Measurements from ENCODE around the gene APLP1. TPM values are rescaled to one million over a fixed set of nuclear protein-coding genes. Genes with fewer than 3 reads are reported as not detected.
"Not testable (repeated sequence)": the region's sequence is repeated elsewhere in the genome, so short reads cannot be mapped to it uniquely, and the experiment has no call there.

The APLP1 gene
- total RNA-seq, 2 donors from 2014 or later: 1.9 TPM

DNA sequence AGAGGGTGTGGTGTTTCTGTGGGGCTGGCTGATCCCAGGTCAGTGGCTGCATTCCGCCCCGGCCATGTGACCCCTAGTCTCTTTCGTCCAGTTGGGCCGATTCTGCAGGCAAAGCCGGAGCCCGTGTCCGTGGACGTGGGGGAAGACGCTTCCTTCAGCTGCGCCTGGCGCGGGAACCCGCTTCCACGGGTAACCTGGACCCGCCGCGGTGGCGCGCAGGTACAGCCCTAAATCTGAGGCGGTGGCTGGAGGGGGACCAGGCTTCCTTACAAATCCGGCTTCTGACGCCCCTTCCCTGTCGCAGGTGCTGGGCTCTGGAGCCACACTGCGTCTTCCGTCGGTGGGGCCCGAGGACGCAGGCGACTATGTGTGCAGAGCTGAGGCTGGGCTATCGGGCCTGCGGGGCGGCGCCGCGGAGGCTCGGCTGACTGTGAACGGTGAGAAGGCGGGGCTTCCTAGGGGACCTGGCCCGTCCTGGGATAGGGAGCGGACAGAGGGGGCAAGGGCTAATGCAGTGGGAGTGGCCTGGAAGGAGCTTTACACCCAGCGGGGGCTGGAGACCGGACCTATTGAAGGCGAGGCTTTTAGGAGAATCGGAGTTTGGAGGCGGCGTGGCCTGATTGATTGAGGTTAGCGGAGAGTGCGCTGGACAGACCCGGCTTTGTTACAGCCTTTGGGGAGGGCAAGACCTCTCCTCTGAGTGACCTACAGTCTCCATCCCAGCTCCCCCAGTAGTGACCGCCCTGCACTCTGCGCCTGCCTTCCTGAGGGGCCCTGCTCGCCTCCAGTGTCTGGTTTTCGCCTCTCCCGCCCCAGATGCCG lies 7.3 kb upstream of the APLP1 start:
- DNase-seq (ENCODE audit: low spot score) (peak; percentile 47), ATAC-seq (no peak)
- Mint-ChIP-seq H3K36me3 (no peaks in the 10 kb centered on the region), H3K27ac (no peak overlapping the region), H3K4me3 (no peak overlapping the region), H3K27me3 (peaks cover 40 to 44% of the 10 kb centered on the region in 2 donors), H3K9me3 (no peaks in the 10 kb centered on the region), H3K4me1 (ENCODE audit: low read depth in 2 of 2) (peaks cover 0 to 10% of the 10 kb centered on the region in 2 donors)

DNA sequence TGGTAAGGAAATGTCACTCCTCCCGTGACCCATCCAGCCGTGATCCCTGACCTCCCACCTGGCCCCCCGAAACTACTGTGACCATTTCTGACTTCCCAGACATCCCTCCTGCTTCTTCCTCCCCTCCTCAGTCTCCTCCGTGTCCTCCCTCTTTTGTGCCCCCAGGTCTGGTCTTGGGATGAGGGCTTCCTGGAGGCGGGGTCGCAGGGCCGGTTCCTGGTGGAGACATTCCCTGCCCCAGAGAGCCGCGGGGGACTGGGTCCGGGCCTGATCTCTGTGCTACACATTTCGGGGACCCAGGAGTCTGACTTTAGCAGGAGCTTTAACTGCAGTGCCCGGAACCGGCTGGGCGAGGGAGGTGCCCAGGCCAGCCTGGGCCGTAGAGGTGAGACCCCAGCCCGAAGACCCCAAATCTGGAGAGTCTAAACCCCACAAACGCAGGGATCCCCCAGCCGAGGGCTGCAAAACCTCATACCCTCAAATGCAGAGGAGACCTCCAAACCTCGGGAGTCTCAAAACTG lies 6.7 kb upstream of the APLP1 start:
- DNase-seq (ENCODE audit: low spot score) (peak; percentile 49), ATAC-seq (no peak)
- Mint-ChIP-seq H3K27ac (no peak overlapping the region), H3K36me3 (no peaks in the 10 kb centered on the region), H3K9me3 (no peaks in the 10 kb centered on the region), H3K27me3 (peaks cover 44 to 51% of the 10 kb centered on the region in 2 donors), H3K4me1 (ENCODE audit: low read depth in 2 of 2) (peaks cover 0 to 8% of the 10 kb centered on the region in 2 donors), H3K4me3 (no peak overlapping the region)

DNA sequence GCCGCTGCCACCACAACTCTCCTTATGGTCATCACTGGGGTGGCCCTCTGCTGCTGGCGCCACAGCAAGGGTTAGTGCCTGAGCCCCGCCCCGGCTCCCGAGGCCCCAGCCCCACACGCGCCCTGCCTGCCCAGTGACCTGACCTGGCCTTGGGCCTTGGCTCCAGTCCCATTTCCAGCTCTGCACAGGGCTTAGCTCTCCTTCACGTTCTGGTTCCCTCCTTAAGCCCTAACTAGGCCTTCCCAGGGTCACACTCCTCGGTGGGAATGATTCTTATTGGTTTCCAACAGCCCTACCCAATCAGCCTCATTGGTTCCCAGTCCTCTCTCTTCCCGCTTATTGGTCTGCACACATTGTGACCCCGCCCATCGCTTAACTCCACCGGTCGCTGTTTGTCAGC lies 5.8 kb upstream of the APLP1 start:
- Mint-ChIP-seq H3K36me3 (no peaks in the 10 kb centered on the region), H3K4me3 (no peak overlapping the region), H3K9me3 (no peaks in the 10 kb centered on the region), H3K4me1 (ENCODE audit: low read depth in 2 of 2) (peaks cover 0 to 5% of the 10 kb centered on the region in 2 donors), H3K27me3 (peaks cover 43 to 56% of the 10 kb centered on the region in 2 donors), H3K27ac (no peak overlapping the region)
- DNase-seq (ENCODE audit: low spot score) (peak; percentile 47), ATAC-seq (no peak)

DNA sequence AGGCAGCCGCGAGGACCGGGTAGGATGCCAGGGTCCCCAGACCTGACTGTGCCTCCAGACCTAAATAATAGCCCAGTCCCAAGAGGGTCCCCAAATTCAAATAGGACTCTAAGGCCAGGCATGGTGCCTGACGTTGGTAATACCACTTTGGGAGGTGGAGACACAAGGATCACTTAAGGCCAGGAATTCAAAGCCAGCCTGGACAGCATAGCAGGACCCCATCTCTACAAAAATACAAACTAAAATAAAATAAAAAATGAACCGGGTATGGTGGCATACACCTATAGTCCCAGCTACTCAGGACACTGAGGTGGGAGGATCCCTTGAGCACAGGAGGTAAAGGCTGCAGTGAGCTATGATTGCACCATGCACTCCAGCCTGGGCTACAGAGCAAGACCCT lies 5.4 kb upstream of the APLP1 start:
- peaks cover 0 to 8% of the 10 kb centered on the region in 2 donors for H3K4me1 Mint-ChIP-seq (ENCODE audit: low read depth in 2 of 2)
- no peak overlapping the region for H3K27ac Mint-ChIP-seq
- no peaks in the 10 kb centered on the region for H3K9me3 Mint-ChIP-seq
- H3K36me3 Mint-ChIP-seq: no peaks in the 10 kb centered on the region
- DNase-seq (ENCODE audit: low spot score) (no peak), ATAC-seq (no peak)
- peaks cover 44 to 56% of the 10 kb centered on the region in 2 donors for H3K27me3 Mint-ChIP-seq
- no peak overlapping the region for H3K4me3 Mint-ChIP-seq

DNA sequence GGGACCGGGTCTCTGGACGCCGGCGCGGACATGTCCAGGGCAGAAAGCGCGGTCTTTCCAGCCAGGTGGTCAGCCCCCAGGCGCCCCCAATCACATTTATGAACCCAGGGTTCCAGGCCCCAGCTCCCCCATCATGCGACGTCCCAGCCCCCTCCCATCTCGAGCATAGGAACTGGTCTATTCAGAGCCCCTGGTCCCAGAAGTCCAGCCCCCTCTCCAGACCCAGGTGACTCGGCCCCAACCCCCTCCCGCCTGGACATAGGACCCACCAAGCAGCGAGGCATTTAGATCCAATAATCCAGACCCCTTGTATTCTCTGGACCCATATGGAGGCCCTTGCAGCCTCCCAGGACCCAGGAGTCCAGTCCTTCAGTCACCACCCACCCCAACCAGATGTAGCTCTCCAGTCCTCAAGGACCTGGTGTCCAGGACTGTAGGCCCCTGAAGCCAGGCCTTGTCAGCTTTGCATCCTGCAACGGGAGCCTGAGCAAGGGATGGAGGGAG lies 501 bp downstream of the APLP1 start:
- Mint-ChIP-seq H3K4me1 (ENCODE audit: low read depth in 2 of 2) (peaks cover 14 to 18% of the 10 kb centered on the region in 2 donors), H3K9me3 (peaks cover 6% of the 10 kb centered on the region), H3K36me3 (no peaks in the 10 kb centered on the region), H3K27ac (no peak overlapping the region), H3K27me3 (peaks cover 37 to 45% of the 10 kb centered on the region in 2 donors), H3K4me3 (peak overlapping the region; percentile 34)
- ATAC-seq (no peak), DNase-seq (ENCODE audit: low spot score) (no peak)

DNA sequence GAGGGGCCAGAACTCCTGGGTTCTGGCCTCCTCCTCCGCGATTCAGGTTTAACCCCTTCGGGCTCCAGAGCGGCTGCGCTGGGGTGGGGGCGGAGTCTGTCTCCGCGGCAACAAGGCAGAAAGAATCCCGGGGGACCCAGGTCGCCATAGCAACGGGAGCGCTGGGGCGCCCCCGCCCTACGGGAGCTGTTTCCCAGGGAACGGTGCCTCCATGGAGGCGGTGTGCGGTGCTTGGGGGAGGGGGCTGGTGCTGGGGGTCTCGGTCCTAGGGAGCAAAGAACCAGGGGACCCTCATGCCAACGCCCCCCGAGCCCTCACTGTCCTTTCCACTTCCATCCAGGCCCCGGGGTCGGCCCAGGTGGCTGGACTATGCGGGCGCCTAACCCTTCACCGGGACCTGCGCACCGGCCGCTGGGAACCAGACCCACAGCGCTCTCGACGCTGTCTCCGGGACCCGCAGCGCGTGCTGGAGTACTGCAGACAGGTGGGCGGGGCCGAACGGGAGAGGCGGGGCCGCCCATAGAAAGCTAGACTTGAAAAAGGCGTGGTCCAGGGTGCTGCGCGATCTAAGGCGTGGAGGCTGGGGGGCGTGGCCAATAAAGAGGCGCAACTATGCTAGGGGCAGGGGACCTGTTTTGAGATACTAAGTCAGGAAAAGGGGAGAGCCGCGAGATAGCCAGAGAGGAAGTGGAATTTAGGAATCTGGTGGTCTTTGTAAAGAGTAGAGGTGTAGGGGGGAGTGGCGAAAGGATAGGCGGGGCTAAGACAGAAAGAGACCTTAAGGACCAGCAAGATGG lies 1.2 kb downstream of the APLP1 start:
- H3K27me3 Mint-ChIP-seq: peaks cover 37 to 44% of the 10 kb centered on the region in 2 donors
- peaks cover 14 to 18% of the 10 kb centered on the region in 2 donors for H3K4me1 Mint-ChIP-seq (ENCODE audit: low read depth in 2 of 2)
- H3K27ac Mint-ChIP-seq: no peak overlapping the region
- peak overlapping the region; percentile 76 for H3K4me3 Mint-ChIP-seq
- H3K36me3 Mint-ChIP-seq: no peaks in the 10 kb centered on the region
- ATAC-seq: peak; percentile 80 to 85
- DNase-seq (ENCODE audit: low spot score): peak; percentile 85
- peaks cover 6% of the 10 kb centered on the region for H3K9me3 Mint-ChIP-seq

DNA sequence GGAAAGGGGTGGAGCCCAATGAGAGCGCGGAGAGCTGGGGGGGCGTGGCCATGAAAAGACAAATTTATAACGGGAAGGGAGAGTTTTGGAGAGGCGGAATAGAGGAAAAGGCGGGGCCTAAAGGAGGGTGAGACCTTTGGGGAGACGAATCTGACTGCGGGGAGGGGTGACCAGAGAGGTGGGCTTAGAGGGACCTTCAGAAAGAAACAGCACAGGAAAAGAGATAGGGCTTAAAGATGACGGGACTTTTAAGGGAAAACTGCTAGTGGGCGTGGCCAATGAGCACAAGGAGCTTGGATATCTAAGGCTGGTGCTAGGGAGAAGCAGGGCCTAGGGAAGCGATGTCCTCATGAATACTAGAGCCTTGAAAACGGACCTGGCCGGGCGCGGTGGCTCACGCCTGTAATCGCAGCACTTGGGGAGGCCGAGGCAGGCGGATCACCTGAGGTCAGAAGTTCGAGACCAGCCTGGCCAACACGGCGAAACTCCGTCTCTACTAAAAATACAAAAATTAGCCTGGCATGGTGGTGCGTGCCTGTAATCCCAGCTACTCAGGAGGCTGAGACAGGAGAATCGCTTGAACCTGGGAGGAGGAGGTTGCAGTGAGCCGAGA lies 1.9 kb downstream of the APLP1 start:
- not testable (repeated sequence) for H3K27ac Mint-ChIP-seq
- peaks cover 14 to 16% of the 10 kb centered on the region in 2 donors for H3K4me1 Mint-ChIP-seq (ENCODE audit: low read depth in 2 of 2)

DNA sequence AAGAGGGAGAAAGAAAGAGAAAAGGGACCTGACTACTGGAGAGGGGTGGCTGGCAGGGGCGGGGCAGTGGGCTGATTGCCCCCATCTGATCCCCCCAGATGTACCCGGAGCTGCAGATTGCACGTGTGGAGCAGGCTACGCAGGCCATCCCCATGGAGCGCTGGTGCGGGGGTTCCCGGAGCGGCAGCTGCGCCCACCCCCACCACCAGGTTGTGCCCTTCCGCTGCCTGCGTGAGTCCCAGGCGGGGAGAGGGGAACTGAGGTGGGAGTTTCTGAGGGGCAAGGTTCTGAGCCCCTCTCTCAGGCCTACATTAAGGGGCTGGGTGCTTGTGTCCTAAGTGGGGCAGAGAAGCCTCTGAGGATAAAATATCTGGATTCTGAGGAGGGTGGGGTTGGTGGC lies 2.4 kb downstream of the APLP1 start:
- no peak overlapping the region for H3K4me3 Mint-ChIP-seq
- no peak for ATAC-seq
- no peak for DNase-seq (ENCODE audit: low spot score)
- H3K27me3 Mint-ChIP-seq: peaks cover 27 to 32% of the 10 kb centered on the region in 2 donors
- no peak overlapping the region for H3K27ac Mint-ChIP-seq
- peaks cover 14 to 16% of the 10 kb centered on the region in 2 donors for H3K4me1 Mint-ChIP-seq (ENCODE audit: low read depth in 2 of 2)
- peaks cover 6% of the 10 kb centered on the region for H3K9me3 Mint-ChIP-seq
- H3K36me3 Mint-ChIP-seq: no peaks in the 10 kb centered on the region

More for the DNA sequence above, 1.9 kb downstream of the APLP1 start:
- Mint-ChIP-seq H3K4me3 (peak overlapping the region; percentile 76), H3K27me3 (peaks cover 32 to 37% of the 10 kb centered on the region in 2 donors)
- H3K9me3 Mint-ChIP-seq; H3K36me3 Mint-ChIP-seq; DNase-seq (ENCODE audit: low spot score): not testable (repeated sequence)
- peak in 1 of 2 donors; percentile 64 for ATAC-seq

DNA sequence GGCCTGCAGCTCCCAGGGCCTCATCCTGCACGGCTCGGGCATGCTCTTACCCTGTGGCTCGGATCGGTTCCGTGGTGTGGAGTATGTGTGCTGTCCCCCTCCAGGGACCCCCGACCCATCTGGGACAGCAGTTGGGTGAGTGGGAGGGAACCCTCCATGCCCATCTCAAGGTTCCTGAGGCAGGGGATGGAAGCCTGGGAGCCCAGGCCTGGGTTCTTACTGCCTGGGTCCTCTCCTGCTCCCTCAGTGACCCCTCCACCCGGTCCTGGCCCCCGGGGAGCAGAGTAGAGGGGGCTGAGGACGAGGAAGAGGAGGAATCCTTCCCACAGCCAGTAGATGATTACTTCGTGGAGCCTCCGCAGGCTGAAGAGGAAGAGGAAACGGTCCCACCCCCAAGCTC lies 3.2 kb downstream of the APLP1 start:
- H3K4me3 Mint-ChIP-seq: no peak overlapping the region
- no peak overlapping the region for H3K27ac Mint-ChIP-seq
- H3K9me3 Mint-ChIP-seq: peaks cover 6% of the 10 kb centered on the region
- H3K36me3 Mint-ChIP-seq: no peaks in the 10 kb centered on the region
- ATAC-seq (no peak), DNase-seq (ENCODE audit: low spot score) (no peak)
- H3K4me1 Mint-ChIP-seq (ENCODE audit: low read depth in 2 of 2): peaks cover 14 to 16% of the 10 kb centered on the region in 2 donors
- H3K27me3 Mint-ChIP-seq: peaks cover 23 to 24% of the 10 kb centered on the region in 2 donors

DNA sequence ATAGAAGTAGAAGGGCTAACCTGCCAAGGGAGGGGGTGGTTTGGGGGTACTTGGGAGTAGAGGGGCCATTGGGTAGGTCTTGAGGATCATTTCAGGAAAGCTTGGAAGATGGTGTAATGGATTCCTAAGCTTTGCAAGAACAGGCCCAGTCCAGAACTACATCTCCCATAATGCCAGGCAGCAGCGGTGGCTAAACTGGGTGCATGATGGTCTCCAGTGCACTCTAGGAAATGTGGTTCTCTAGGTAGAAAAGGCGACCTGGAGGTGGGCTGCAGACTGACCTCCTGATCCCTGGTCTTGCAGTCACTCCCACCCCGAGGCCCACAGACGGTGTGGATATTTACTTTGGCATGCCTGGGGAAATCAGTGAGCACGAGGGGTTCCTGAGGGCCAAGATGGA lies 3.8 kb downstream of the APLP1 start:
- Mint-ChIP-seq H3K4me1 (ENCODE audit: low read depth in 2 of 2) (peaks cover 14 to 16% of the 10 kb centered on the region in 2 donors), H3K27me3 (peaks cover 22% of the 10 kb centered on the region in 2 donors), H3K27ac (no peak overlapping the region), H3K36me3 (no peaks in the 10 kb centered on the region), H3K9me3 (peaks cover 6% of the 10 kb centered on the region), H3K4me3 (no peak overlapping the region)
- ATAC-seq (no peak), DNase-seq (ENCODE audit: low spot score) (no peak)

DNA sequence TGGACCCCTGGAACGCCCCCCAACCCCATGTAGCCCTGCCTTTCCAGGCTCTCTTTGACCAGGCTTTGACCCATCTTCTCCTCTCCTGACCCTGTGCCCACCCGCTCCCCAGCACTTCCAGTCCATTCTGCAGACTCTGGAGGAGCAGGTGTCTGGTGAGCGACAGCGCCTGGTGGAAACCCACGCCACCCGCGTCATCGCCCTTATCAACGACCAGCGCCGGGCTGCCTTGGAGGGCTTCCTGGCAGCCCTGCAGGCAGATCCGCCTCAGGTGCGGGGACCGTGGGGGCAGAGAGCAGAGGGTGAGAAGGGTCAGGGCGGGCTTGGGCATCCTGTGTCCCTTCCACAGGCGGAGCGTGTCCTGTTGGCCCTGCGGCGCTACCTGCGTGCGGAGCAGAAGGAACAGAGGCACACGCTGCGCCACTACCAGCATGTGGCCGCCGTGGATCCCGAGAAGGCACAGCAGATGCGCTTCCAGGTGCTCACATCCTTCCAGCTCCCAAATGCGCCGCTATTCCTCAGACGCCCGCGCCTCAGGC lies 6.1 kb downstream of the APLP1 start:
- Mint-ChIP-seq H3K4me3 (no peak overlapping the region), H3K27ac (no peak overlapping the region), H3K36me3 (no peaks in the 10 kb centered on the region), H3K9me3 (peaks cover 6% of the 10 kb centered on the region), H3K4me1 (ENCODE audit: low read depth in 2 of 2) (peaks cover 8 to 10% of the 10 kb centered on the region in 2 donors), H3K27me3 (peaks cover 21 to 24% of the 10 kb centered on the region in 2 donors)
- ATAC-seq: no peak
- no peak for DNase-seq (ENCODE audit: low spot score)

DNA sequence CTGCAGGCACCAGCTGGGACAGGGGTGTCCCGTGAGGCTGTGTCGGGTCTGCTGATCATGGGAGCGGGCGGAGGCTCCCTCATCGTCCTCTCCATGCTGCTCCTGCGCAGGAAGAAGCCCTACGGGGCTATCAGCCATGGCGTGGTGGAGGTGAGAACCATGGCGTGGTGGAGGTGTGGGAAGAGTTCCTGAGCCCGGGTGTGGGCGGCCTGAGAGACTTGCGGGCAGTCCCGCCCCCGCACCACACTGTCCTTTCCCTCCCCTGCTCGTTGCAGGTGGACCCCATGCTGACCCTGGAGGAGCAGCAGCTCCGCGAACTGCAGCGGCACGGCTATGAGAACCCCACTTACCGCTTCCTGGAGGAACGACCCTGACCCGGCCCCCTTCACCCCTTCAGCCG lies 10.7 kb downstream of the APLP1 start:
- Mint-ChIP-seq H3K4me1 (ENCODE audit: low read depth in 2 of 2) (peaks cover 8 to 12% of the 10 kb centered on the region in 2 donors), H3K4me3 (no peak overlapping the region), H3K27me3 (peaks cover 18% of the 10 kb centered on the region in 2 donors), H3K9me3 (no peaks in the 10 kb centered on the region), H3K27ac (no peak overlapping the region), H3K36me3 (no peaks in the 10 kb centered on the region)
- DNase-seq (ENCODE audit: low spot score) (no peak), ATAC-seq (no peak)

DNA sequence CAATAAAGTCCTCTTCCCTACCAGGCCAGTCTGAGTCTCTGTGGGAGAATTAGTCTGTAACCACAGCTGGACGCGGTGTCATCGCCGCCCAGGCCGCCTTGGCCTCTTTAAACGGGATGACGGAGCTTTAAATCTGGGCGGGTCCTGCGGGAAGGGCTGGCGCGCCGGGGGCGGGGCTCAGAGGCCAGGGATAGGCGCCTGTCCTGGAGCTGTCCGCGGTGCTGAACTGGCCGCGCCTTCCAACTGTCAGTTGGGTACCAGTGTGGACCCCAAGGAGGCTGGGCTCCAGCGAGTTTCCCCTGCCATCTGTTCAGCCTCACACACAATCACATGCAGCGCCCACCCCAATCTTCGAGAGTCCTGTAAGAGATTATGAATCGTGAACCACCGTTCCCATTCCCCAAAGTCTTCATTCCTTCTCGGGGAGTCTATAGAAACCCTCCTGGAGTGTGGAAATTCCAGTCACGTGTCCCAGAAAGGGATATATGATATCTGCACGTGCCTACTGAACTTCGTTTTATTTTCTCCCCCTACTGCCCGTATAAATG lies 11.5 kb downstream of the APLP1 start:
- peak; percentile 85 for DNase-seq (ENCODE audit: low spot score)
- ATAC-seq: peak; percentile 84 to 91
- Mint-ChIP-seq H3K4me3 (no peak overlapping the region), H3K36me3 (no peaks in the 10 kb centered on the region), H3K27me3 (peaks cover 18% of the 10 kb centered on the region in 2 donors), H3K4me1 (ENCODE audit: low read depth in 2 of 2) (peaks cover 8 to 12% of the 10 kb centered on the region in 2 donors), H3K27ac (no peak overlapping the region), H3K9me3 (no peaks in the 10 kb centered on the region)
